HG02852 (cell line): ENCODE results near the gene PFKP.
A peak's percentile ranks its signal among the peaks of the same experiment; 100 is the strongest.
"Not testable (repeated sequence)": the region's sequence is repeated elsewhere in the genome, so short reads cannot be mapped to it uniquely, and the experiment has no call there.

Experiments used
- ATAC-seq: cut with Tn5 transposase; IDR thresholded peaks from one replicate; pipeline ENCODE4 v1.9.1; 2021; ENCODE audit warnings: mild to moderate bottlenecking, moderate library complexity; ENCODE audit not compliant: unreplicated experiment

Gene PFKP

DNA sequence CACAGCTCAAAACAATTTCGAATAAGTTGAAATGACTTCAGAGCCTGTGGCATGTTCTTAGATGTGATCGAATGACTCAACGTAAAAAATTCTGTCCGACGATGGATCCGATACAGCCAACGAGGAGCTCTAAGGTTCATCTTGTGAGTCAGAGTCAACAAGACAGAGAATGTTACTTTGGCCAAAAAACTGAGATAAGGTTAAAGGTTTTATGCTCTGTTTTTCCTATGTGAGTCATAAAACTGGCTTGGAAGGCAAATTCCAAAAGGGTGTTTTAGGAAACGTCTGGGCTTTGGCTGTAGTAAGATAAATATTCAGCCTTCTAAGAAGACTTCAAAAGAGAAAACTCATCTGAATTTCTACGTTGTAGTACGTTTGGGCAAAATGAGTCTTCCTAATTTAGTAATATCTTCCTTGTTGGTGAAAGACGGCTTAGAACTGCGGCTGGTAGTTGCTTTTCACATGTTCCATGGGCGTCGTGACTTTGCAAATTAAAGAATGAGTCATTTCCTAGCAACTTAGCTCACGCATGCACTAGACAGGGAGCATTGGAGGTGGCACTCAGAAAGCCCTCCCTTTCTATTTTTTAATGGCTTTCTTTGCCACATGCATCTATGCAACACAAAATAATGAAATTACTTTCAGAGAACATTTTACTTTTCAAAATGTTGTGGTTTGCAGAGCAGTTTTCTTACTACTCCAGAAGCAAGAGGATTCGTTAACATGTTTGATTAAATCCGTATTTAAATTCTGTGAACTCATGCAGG is 28.2 kb downstream of the PFKP start:
- peak; percentile 54 for ATAC-seq

DNA sequence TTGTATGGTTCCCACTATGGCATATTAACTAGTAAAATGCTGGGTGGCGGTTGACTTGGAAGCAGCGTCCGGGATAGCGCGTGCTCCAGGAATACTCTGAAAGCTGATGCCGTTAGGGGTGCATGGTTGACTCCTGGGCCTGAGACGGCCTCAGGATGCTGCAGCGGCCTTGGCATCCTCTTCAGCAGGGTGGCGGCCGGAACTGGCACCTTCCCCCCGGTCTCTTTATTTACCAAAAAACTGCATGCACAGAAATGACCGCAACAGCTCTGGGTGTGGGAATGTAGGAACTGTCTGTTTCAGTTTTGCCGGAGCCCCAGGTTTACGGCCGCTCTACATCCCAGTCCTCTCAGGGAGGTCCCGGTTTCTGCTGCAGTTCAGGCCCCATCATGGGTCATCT is 28.8 kb downstream of the PFKP start:
- ATAC-seq = no peak

DNA sequence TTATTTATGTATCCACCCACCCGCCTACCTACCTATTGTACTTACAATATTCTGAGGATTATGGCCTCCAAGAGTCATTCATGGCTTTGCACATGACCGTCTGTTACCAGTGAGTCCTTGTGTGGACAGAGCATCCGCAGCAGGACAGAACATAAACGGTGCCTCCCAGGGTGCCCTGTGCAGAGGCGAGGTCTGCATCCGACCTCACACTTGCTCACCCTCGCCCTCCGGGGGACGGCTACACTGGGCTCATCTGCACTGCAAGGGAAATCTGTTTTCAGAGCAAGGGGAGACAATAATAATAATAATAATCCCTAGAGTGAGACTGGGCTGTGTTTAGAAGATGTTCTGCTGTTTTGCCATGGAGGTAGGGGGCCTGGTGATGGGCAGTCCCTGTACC is 29.8 kb downstream of the PFKP start:
- no peak for ATAC-seq

DNA sequence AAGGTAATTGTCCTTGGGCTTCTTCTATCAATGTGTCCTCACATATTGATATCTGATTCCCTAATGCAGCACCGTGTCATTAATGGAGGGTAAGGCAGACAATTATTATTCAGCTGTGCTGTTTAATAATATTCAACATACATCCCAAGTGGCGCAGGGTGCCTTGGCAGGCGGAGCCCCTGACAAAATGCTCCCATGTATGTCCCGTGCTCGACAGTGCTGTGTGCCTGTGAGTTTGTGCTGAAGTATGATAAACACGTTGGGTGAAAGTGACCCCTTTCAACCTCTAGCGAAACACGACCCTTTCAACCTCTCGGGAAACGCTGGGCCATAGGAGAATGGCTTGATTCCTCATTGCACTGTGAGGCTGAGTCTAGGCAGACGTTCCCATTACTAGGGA is 31.3 kb downstream of the PFKP start:
- no peak for ATAC-seq

DNA sequence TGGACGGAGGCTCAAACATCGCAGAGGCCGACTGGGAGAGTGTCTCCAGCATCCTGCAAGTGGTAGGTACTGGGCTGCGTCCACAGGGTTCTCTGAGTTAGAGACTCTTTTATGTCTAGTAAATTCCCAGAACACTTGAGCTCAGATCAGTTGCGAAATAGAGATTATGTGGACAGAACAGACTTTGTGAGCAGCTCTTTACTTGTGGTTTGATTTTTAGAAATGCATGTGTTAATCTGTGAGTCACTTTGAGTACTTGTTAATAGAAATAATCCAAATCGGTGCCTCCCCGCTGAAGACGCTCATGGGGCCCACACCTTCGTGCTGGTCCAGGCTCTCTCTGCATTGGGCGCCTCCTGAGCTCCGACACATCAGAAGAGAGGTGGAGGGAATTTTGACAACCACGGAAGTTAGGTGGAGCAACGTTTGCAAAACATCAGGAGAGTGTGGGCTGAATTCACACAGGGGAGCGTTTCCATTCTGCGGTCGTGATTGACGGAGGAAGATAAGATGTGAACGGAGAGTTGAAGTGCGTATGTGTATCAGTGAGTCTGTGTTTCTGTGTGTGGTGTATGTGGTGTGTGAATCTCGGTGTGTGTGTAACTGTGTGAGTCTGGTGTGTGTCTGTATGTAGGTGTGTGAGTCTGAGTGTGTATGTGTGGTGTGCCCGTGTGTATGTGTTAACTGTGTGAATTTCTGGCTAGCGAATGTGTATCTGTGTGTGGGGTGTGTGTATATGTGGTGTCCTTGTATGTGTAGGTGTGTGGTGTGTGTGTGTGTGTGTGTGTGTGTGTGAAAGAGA is 32.1 kb downstream of the PFKP start:
- ATAC-seq = no peak

DNA sequence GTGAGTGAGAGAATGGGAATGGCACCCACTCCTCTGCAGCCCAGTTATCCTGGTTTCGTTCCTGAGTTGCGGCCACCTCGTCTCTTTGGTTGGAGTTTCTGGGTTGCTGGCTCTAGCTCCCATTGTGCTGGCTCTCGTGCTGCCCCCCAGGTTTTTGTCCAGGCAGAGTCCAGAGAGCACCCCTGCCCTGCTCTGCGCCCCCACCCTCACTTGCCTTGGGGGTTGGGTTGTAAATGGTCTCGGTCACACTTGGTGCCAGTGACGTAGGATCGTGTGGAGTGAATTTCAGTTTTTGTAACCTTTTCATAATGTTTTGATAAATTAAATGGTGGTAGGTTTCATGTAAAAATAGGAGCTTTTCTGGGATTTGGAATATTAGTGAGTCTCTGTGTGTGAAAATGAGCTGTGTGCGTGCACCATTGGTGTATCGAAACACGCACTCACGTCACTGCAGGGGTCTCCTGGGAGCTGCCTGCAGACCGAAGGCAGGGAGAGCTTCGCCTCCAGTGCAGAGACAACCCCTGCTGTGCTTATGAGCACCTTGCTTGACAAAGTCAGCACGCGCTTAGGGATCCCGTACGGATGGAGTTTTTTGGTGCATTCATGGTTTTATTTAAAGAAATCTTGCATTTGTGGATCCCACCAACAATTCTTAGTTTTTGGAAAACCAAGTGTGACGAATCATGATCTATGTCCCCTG is 32.9 kb downstream of the PFKP start:
- no peak for ATAC-seq

DNA sequence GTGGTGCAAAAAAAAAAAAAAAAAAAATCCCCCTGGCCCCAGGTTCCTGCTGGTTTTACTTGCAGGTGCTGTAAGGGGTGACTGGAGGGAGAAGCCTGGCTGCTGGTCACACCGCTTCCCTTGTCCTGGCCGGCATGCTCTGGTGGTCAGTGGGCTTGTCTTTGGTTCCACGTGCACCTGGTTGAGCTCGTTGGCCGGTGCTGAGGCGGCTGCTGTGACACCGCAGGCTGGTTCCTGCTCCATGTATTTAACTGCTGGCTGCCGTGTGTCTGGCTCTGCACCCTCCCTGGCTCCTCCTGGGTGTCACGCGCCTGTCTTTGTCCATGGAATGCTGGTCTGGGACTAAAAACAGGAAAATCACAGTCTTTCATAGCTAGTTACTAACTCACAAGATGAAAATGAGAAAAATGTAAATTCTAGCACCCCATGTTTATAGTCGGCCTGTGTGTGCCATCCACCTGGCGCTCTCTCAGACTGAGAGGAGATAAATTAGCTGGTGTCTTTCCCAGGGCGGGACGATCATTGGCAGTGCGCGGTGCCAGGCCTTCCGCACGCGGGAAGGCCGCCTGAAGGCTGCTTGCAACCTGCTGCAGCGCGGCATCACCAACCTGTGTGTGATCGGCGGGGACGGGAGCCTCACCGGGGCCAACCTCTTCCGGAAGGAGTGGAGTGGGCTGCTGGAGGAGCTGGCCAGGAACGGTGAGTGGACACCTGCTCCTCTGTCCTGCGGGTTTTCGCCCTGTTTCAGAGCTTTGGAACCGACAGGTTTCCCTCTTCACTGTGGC is 33.7 kb downstream of the PFKP start:
- no peak for ATAC-seq

DNA sequence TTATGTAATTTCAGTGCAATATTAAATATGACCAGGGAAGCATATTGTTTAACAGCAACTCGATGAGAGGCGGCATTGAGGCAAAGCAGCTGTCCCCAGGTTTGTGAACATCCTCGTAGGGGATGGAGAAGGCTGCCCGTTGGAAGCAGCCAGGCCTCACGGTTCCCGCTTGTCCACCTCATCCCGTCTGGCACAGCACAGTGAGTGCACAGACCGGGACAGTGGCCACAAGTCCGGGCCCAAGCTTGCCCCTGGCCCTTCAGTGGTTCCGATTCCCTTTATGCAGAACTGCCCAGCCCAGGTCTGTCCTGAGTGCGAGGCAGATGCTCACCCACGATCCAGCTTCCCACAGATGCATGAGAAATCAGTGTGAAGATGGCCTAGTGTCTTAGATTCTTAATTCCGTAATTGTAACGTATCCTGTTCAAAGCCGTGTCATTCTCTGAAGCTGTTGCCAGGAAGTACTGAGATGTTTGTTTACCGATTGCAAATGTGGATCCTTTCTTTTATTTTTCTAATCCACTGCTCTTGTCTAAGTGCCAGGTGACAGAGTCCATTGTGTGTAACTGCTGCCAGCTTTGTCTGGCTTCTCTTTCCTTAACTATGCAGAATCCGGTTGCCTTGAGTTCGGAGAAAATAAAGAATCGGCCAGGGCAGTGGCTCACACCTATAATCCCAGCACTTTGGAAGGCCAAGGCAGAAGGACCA is 35.5 kb downstream of the PFKP start:
- ATAC-seq = no peak

DNA sequence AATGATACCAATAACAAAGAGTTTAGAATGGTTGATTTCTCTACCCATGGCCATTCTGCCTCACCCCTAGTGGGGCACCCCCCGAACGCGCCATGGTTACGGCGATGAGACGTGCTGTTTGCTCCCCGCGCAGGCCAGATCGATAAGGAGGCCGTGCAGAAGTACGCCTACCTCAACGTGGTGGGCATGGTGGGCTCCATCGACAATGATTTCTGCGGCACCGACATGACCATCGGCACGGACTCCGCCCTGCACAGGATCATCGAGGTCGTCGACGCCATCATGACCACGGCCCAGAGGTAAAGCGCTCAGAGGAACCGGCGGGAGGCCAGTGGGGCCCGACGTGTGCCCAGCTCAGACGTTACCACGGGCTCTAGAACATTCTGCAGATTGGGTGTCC is 36.3 kb downstream of the PFKP start:
- no peak for ATAC-seq

DNA sequence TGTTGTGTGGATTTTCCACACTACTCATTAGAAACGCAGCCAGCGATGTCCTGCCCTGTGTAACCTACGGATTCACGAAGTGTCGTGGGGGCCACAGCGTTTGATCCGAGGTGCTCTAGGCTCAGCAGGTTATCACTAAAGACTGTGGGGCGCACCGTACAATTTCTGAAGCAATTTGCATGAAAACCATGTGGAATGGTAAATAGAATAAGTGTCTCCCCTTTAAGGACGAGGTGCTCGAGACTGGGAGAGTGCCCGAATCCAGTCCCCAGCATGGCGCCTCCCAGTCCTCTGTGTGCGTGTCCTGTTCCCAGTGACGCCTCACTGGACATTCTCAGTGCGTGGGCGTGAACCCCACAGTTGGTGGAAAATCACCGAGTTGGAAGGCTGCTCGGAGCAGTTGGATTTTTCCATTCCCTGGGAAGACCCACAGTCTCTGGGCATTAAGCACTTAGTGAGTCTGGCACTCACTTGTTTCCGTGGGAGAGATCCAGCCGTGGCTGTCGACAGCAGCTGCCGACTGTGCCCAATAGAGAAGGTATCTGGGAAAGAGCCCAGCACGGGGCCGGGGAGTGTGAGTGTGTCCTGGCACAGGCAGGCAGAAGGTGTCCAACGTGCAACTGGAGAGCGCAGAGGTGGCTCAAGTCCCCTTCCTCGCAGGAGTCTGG is 37.0 kb downstream of the PFKP start:
- no peak for ATAC-seq

DNA sequence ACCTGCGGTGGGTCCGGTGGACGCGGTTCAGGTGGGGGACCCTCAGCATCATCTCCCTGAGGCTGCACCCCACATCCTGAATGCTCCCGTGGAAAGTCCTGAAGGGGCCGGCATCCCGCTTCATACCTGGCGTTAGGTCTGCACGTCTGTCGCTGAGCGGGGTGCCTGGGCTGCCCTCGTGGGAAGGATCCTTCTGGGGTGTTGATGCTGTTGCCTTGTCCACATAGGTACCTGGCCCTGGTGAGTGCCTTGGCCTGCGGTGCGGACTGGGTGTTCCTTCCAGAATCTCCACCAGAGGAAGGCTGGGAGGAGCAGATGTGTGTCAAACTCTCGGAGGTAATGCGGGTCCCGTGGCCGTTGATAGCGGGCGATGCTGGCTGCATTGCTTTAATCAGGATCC is 37.8 kb downstream of the PFKP start:
- no peak for ATAC-seq

DNA sequence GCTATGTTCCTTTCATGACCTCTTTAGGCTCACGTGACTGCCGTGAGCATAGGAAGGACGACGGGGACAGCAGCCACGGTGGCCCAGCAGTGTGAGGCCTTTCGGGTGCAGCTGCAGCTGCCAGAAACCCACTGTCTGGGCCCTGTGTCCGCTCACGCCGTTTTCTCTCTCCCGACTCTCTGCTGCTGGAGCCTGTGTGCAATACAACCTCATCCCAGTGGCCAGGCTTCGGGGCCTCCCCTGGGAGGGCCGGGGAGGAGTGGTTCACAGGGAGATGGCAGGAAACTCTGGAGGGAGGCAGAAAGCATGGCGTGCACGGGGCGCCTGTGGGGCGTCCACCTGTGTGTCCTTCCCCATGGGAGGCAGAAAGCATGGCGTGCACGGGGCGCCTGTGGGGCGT is 38.6 kb downstream of the PFKP start:
- no peak for ATAC-seq

DNA sequence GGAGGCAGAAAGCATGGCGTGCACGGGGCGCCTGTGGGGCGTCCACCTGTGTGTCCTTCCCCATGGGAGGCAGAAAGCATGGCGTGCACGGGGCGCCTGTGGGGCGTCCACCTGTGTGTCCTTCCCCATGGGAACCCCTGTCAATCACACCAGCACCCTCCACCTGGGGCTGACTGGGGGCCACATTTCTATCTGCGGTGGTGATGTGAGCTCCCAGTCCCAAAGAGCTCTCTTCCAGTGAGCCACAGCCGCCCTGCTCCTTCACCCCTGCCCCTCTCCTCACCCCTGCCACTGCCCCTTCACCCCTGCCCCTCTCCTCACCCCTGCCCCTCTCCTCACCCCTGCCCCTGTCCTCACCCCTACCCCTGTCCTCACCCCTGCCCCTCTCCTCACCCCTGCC is 39.0 kb downstream of the PFKP start:
- not testable (repeated sequence) for ATAC-seq

DNA sequence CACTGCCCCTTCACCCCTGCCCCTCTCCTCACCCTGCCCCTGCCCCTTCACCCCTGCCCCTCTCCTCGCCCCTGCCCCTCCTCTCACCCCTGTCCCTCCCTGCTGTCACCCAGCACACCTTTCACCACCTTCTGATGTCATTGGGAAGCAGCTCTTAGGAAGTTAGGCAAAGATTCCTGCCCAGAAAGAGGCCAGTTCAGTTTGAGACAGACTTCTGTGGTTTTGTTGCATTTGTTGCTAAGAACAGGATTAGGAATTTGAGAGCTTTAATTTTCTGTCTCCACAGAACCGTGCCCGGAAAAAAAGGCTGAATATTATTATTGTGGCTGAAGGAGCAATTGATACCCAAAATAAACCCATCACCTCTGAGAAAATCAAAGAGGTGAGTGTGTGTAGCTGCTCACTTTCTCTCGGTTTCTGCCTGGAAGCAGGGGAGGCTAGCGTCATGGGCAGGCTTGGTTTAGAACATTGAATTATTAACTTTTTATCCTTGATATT is 39.6 kb downstream of the PFKP start:
- no peak for ATAC-seq

DNA sequence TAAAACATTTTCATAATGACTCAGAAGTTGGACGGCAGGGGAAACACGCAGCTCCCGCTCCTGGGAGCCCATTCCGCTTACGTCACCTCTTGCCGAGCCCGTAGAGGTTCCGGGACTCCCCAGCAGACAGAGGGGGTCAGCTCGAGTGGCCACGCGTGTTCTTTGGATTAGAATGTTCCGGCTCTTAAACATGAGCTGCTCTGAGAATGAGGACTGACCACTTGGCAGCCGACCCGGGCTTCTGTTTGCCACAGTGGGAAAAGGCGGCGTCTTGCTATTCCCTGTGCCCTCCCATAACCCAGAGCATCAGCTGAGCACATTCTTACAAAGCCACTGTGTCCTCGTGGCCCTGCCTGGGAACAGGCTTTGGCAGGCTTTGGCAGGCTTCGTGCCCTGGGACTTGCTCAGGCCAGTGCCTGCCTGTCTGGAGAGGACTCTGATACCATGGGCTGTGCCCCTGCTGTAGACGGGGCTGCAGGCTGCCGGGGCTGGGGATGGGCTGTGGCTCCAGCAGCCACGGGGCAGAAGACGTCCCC is 40.1 kb downstream of the PFKP start:
- ATAC-seq = no peak

DNA sequence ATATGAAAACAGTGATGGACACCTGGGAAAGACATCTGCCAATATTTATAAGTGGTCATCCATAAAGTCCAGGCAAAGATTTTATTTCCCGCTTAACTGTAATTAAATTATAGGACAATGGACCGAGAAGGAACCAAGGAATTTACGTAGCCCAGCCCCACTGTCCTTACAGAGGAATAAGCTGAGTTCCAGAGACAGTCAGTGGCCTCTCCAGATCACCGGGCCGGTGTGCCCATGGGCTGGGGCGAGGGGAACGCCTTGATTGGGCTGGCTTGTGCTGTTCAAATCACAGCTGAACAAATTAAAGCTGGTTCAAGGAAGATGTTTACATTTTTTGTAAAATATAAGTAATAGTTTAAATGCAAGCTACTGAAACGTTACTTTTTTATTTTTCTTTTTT is 40.7 kb downstream of the PFKP start:
- no peak for ATAC-seq

DNA sequence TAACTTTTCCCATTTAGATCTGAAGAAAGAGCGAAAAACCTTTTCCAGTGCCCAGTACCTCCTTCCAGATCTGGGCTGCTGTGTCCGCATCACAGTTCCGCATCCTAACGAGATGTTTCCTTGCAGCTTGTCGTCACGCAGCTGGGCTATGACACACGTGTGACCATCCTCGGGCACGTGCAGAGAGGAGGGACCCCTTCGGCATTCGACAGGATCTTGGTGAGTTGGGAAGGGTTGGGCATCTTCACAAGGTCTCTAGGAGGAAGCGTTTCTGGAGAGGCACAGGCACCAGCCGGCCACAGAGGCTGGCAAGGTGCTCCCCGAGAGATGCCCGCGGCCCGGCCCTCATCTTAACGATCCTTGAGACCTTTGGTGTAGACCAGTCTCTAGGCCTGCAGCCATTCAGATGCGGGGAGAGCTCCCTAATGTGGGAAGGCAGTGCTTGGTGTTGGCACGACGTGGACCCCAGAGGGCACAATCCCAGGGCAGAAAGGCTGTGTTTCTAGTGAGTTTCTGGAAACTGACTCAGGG is 41.3 kb downstream of the PFKP start:
- ATAC-seq = no peak

DNA sequence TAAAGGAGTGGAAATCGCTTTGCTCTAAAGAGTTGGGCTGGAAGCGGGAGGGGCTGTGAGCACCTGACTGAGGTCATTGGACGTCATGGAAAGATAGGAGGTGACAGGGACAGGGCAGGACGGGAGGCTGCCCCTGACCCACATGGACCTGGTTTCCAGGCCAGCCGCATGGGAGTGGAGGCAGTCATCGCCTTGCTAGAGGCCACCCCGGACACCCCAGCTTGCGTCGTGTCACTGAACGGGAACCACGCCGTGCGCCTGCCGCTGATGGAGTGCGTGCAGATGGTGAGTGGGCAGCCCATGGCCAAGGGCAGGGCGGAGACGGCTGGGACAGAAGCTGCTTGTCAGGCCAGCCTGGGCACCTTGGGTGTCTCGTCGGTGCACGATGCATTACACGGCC is 41.8 kb downstream of the PFKP start:
- no peak for ATAC-seq

DNA sequence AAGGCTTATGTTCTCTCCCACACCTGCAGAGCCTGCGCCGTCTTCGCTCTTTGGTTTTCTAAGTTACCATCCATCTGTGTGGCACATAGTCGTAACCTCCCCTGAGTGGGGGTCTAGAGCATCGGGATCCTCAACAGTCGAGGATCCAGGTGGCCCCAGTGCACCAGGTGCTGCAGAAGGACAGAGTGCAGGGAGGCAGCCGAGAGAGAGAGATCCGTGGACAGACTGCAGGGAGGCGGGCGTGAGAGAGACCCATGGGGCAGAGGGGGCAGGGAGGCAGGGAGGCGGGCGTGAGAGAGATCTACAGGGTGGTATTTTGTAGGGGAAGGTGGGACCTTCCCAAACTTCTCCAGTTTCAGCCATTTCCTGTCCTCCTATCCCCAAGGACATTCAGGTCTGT is 42.3 kb downstream of the PFKP start:
- no peak for ATAC-seq
